Liver (tissue), 9 donors: ENCODE measurements around the gene CSE1L. TPM values are rescaled to one million over a fixed set of nuclear protein-coding genes. Genes with fewer than 3 reads are reported as not detected.

ENCODE experiments used
- DNase-seq: peaks from one replicate; pipeline ENCODE4 v3.0.0-alpha.2; 2017; ENCODE audit warnings: low spot score
- H3K27ac ChIP-seq, 2 donors: one replicate each; pipeline ENCODE4 v1.7.0; 2013; ENCODE audit warnings: inconsistent platforms in 2 of 2, low read length in 2 of 2, control low read depth in 1 of 2, low read depth in 1 of 2, mild to moderate bottlenecking in 1 of 2
- H3K27me3 ChIP-seq, 4 donors: one replicate each; pipeline versions ENCODE4 v1.6.1 to v1.7.0; 2013; ENCODE audit warnings: low read length in 3 of 4, inconsistent platforms in 1 of 4, mild to moderate bottlenecking in 1 of 4, moderate library complexity in 1 of 4; ENCODE audit not compliant: control insufficient read depth in 4 of 4, insufficient read depth in 4 of 4
- H3K36me3 ChIP-seq, 4 donors: one replicate each; pipeline versions ENCODE4 v1.6.1 to v1.7.0; 2013; ENCODE audit warnings: low read length in 3 of 4, mild to moderate bottlenecking in 3 of 4, low read depth in 1 of 4, moderate library complexity in 1 of 4; ENCODE audit not compliant: control insufficient read depth in 4 of 4, insufficient read depth in 3 of 4
- H3K4me1 ChIP-seq, 4 donors: one replicate each; pipeline versions ENCODE4 v1.6.1 to v1.7.0; 2013; ENCODE audit warnings: low read length in 3 of 4, mild to moderate bottlenecking in 3 of 4, moderate library complexity in 1 of 4; ENCODE audit not compliant: control insufficient read depth in 4 of 4, insufficient read depth in 4 of 4
- H3K4me3 ChIP-seq, 3 donors: one replicate each; pipeline versions ENCODE4 v1.6.1 to v1.7.0; 2013; ENCODE audit warnings: low read length in 3 of 3, control low read depth in 1 of 3, low read depth in 1 of 3, mild to moderate bottlenecking in 1 of 3
- H3K9ac ChIP-seq, 2 donors: one replicate each; pipeline ENCODE4 v1.7.0; 2013; ENCODE audit warnings: low read length in 2 of 2, mild to moderate bottlenecking in 2 of 2, moderate library complexity in 2 of 2, control low read depth in 1 of 2, low read depth in 1 of 2
- H3K9me3 ChIP-seq, 4 donors: one replicate each; pipeline versions ENCODE4 v1.6.1 to v1.7.0; 2013; ENCODE audit warnings: low read length in 3 of 4; ENCODE audit not compliant: control insufficient read depth in 4 of 4
- ATF3 ChIP-seq: IDR thresholded peaks from 2 replicates; pipeline ENCODE4 v1.6.1; 2016; ENCODE audit warnings: antibody characterized with exemption
- CTCF ChIP-seq: fragments of 150-350 bp; IDR thresholded peaks from 2 replicates; pipeline ENCODE4 v1.5.1; 2017; ENCODE audit warnings: improper control_type of control experiment, low read depth, low read length; ENCODE audit not compliant: missing input control
- EGR1 ChIP-seq, 2 donors: IDR thresholded peaks; 2 replicates each; pipeline ENCODE4 v1.6.1; 2016 to 2018; ENCODE audit warnings: antibody characterized with exemption in 2 of 2, low read depth in 2 of 2
- FOXA1 ChIP-seq: IDR thresholded peaks from 2 replicates; pipeline ENCODE4 v1.6.1; 2016; ENCODE audit warnings: antibody characterized with exemption
- FOXA2 ChIP-seq: IDR thresholded peaks from 2 replicates; pipeline ENCODE4 v1.6.1; 2016; ENCODE audit warnings: antibody characterized with exemption
- GABPA ChIP-seq, 2 donors: IDR thresholded peaks in 1 of 2; conservative IDR thresholded peaks in 1 of 2; 2 replicates each; pipeline ENCODE4 v1.6.1; 2016; ENCODE audit warnings: antibody characterized with exemption in 2 of 2, mild to moderate bottlenecking in 1 of 2, moderate library complexity in 1 of 2
- HNF4A ChIP-seq, 2 donors: conservative IDR thresholded peaks; 2 replicates each; pipeline ENCODE4 v1.6.1; 2016; ENCODE audit warnings: antibody characterized with exemption in 2 of 2, mild to moderate bottlenecking in 2 of 2
- HNF4G ChIP-seq: IDR thresholded peaks from 2 replicates; pipeline ENCODE4 v1.6.1; 2016; ENCODE audit warnings: antibody characterized with exemption
- JUND ChIP-seq, 2 donors: IDR thresholded peaks; 2 replicates each; pipeline ENCODE4 v1.6.1; 2016; ENCODE audit warnings: antibody characterized with exemption in 2 of 2
- MAX ChIP-seq: IDR thresholded peaks from 2 replicates; pipeline ENCODE4 v1.6.1; 2016; ENCODE audit warnings: antibody characterized with exemption
- NR2F2 ChIP-seq: IDR thresholded peaks from 2 replicates; pipeline ENCODE4 v1.6.1; 2016; ENCODE audit warnings: antibody characterized with exemption
- RAD21 ChIP-seq, 2 donors: IDR thresholded peaks; 2 replicates each; pipeline ENCODE4 v1.6.1; 2016; ENCODE audit warnings: antibody characterized with exemption in 2 of 2, mild to moderate bottlenecking in 2 of 2
- RXRA ChIP-seq, 2 donors: IDR thresholded peaks; 2 replicates each; pipeline ENCODE4 v1.6.1; 2017 to 2018; ENCODE audit warnings: antibody characterized with exemption in 2 of 2, mild to moderate bottlenecking in 1 of 2
- SP1 ChIP-seq: IDR thresholded peaks from 2 replicates; pipeline ENCODE4 v1.6.1; 2018; ENCODE audit warnings: antibody characterized with exemption, mild to moderate bottlenecking
- TAF1 ChIP-seq: conservative IDR thresholded peaks from 2 replicates; pipeline ENCODE4 v1.6.1; 2016; ENCODE audit warnings: antibody characterized with exemption, mild to moderate bottlenecking
- YY1 ChIP-seq: IDR thresholded peaks from 2 replicates; pipeline ENCODE4 v1.6.1; 2016; ENCODE audit warnings: antibody characterized with exemption, mild to moderate bottlenecking
- ZBTB33 ChIP-seq: IDR thresholded peaks from 2 replicates; pipeline ENCODE4 v1.6.1; 2016; ENCODE audit warnings: antibody characterized with exemption
- WGBS: extraction: QIAGEN DNeasy Blood & Tissue Kit; methylation state at CpG from one replicate; pipeline ENCODE4 v1.1.7; 2013; 5-methylcytosine and 5-hydroxymethylcytosine counted together
- polyA plus RNA-seq, 2 donors: library from polyadenylated mRNA; stranded (reverse) in 1 of 2; unstranded in 1 of 2; fragments of 200-250 nt in 1 of 2; fragments of >200 nt in 1 of 2; fragmentation: Nextera tagmentation in 1 of 2; extraction: Ambion mirVana in 1 of 2; gene quantifications; one replicate each; pipeline versions ENCODE4 v1.2.1 to v1.2.3, GENCODE V29; 2013 to 2015
- total RNA-seq, 2 donors: library from RNA; depleted of rRNA; stranded (reverse); fragments of >200 nt; gene quantifications; one replicate each; pipeline ENCODE4 v1.2.3, GENCODE V29; 2014
- TF ChIP-seq, protein P1 (sequence below): IDR thresholded peaks from 2 replicates; pipeline ENCODE4 v1.6.1; 2016; ENCODE audit warnings: antibody characterized with exemption, mild to moderate bottlenecking
- donor health status: healthy.
- donor health status: healthy.
- donor health status: healthy.
- donor health status: healthy.
- donor health status: healthy.

CSE1L gene
- total and polyA plus RNA-seq, 4 donors = 13.1 to 48.8 (median 19.3) TPM

DNA sequence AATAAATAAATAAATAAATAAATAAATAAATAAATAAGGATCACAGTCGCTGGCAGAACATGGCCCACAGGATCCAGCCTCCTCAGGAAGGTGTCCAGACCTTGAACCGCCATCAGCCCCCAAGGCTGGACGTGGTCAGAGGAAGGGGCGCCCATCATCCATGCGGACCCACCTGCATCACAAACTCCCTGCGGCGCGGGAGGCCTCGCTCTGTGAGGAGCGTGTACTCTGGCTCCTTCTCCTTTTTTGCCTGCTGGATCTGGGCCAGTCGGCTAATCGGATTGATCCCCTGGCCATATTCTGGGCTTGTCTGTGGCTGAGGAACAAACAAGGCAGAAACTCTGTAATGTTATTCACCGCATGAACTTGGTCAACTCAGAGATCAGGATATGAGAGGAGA, 76.8 kb downstream of the CSE1L start:
- Histone ChIP-seq H3K27ac (no peak overlapping the region), H3K4me3 (no peak overlapping the region)
- WGBS = 91% methylated on average over 13 of the region's 13 CpGs

More for the DNA sequence above, 76.8 kb downstream of the CSE1L start:
- Histone ChIP-seq H3K27me3 (no peaks in the 10 kb centered on the region), H3K4me1 (no peaks in the 10 kb centered on the region), H3K9me3 (no peaks in the 10 kb centered on the region), H3K36me3 (peaks cover 15 to 54% (median 51%) of the 10 kb centered on the region in 4 donors), H3K9ac (no peak overlapping the region)
- TF ChIP-seq HNF4G (no peak), GABPA (IDR thresholded peaks at IDR 0.05 in 1 of 2, conservative IDR thresholded peaks at IDR 0.05 in 1 of 2) (no peak), JUND (IDR thresholded peaks at IDR 0.05) (no peak), FOXA2 (no peak), TAF1 (no peak), RXRA (IDR thresholded peaks at IDR 0.05) (no peak), HNF4A (conservative IDR thresholded peaks at IDR 0.05) (no peak), RAD21 (IDR thresholded peaks at IDR 0.05) (no peak), EGR1 (IDR thresholded peaks at IDR 0.05; ENCODE audit: low read depth in 2 of 2) (no peak), ATF3 (no peak), NR2F2 (no peak), YY1 (no peak), ZBTB33 (no peak), SP1 (no peak), CTCF (no peak), FOXA1 (no peak), MAX (no peak)
- TF ChIP-seq, protein P1, sequence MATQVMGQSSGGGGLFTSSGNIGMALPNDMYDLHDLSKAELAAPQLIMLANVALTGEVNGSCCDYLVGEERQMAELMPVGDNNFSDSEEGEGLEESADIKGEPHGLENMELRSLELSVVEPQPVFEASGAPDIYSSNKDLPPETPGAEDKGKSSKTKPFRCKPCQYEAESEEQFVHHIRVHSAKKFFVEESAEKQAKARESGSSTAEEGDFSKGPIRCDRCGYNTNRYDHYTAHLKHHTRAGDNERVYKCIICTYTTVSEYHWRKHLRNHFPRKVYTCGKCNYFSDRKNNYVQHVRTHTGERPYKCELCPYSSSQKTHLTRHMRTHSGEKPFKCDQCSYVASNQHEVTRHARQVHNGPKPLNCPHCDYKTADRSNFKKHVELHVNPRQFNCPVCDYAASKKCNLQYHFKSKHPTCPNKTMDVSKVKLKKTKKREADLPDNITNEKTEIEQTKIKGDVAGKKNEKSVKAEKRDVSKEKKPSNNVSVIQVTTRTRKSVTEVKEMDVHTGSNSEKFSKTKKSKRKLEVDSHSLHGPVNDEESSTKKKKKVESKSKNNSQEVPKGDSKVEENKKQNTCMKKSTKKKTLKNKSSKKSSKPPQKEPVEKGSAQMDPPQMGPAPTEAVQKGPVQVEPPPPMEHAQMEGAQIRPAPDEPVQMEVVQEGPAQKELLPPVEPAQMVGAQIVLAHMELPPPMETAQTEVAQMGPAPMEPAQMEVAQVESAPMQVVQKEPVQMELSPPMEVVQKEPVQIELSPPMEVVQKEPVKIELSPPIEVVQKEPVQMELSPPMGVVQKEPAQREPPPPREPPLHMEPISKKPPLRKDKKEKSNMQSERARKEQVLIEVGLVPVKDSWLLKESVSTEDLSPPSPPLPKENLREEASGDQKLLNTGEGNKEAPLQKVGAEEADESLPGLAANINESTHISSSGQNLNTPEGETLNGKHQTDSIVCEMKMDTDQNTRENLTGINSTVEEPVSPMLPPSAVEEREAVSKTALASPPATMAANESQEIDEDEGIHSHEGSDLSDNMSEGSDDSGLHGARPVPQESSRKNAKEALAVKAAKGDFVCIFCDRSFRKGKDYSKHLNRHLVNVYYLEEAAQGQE = no peak
- DNase-seq = no peak
